GM23338 (cell line): Measurements from ENCODE around the gene RIPK1.
A peak's percentile ranks its signal among the peaks of the same experiment; 100 is the strongest.

ENCODE experiments used
- CTCF ChIP-seq, 2 experiments: fragments of 200-600 bp in 1 of 2; sonication (generic) in 1 of 2; conservative IDR thresholded peaks; 2 replicates each; pipeline versions ENCODE4 v1.5.1 to v1.6.1; 2016 to 2017; ENCODE audit warnings: antibody characterized with exemption in 2 of 2, low read depth in 2 of 2, mild to moderate bottlenecking in 2 of 2, moderate library complexity in 1 of 2
- EZH2 ChIP-seq: fragments of 200-600 bp; sonication (generic); IDR thresholded peaks from one replicate; pipeline ENCODE4 v1.8.0; 2017; ENCODE audit warnings: antibody characterized with exemption, mild to moderate bottlenecking, low read depth; ENCODE audit not compliant: unreplicated experiment
- JUNB ChIP-seq: IDR thresholded peaks from one replicate; pipeline ENCODE4 v1.6.1; 2016; ENCODE audit warnings: antibody characterized with exemption; ENCODE audit not compliant: unreplicated experiment
- POLR2AphosphoS5 ChIP-seq: IDR thresholded peaks from 2 replicates; pipeline ENCODE4 v1.6.1; 2016; ENCODE audit warnings: antibody characterized with exemption, low read depth

GRCh38 chr6:3159805-3160781 lies 91.8 kb downstream of the RIPK1 start:
- TF ChIP-seq CTCF (conservative IDR thresholded peaks at IDR 0.05; ENCODE audit: low read depth in 2 of 2), result no peak
- no peak for TF ChIP-seq JUNB
- TF ChIP-seq EZH2, result no peak
- peak; percentile 12; the same call in 1 of the 2 replicates for TF ChIP-seq POLR2AphosphoS5
